Right kidney (tissue), 1 donor: ENCODE data around the gene TSPAN19.

Experiments
- DNase-seq: peaks from one replicate; pipeline ENCODE4 v3.0.0-alpha.2; 2016

The TSPAN19 gene

GRCh38 chr12:85000729-85001128 lies 35.3 kb downstream of the TSPAN19 start:
- DNase-seq = no peak

GRCh38 chr12:84998341-84998740 lies 37.7 kb downstream of the TSPAN19 start:
- DNase-seq = no peak

- DNase-seq = no peak
Observed at GRCh38 chr12:84996759-84997158, 39.3 kb downstream of the TSPAN19 start.

GRCh38 chr12:84995641-84996040 lies 40.4 kb downstream of the TSPAN19 start:
- DNase-seq = no peak

- DNase-seq = no peak
Observed at GRCh38 chr12:84994426-84994825, 41.7 kb downstream of the TSPAN19 start.

GRCh38 chr12:84986586-84986985 lies 49.5 kb downstream of the TSPAN19 start:
- DNase-seq = no peak

- no peak for DNase-seq
Observed at GRCh38 chr12:84986117-84986516, 50.0 kb downstream of the TSPAN19 start.

- no peak for DNase-seq
Observed at GRCh38 chr12:84983289-84983688, 52.8 kb downstream of the TSPAN19 start.

- no peak for DNase-seq
Observed at GRCh38 chr12:84982888-84983287, 53.2 kb downstream of the TSPAN19 start.

- no peak for DNase-seq
Observed at GRCh38 chr12:84978921-84979320, 57.2 kb downstream of the TSPAN19 start.

- DNase-seq = no peak
Observed at GRCh38 chr12:84976133-84976532, 59.9 kb downstream of the TSPAN19 start.

GRCh38 chr12:84974155-84974815 lies 61.8 kb downstream of the TSPAN19 start:
- DNase-seq = no peak

GRCh38 chr12:84973026-84973425 lies 63.1 kb downstream of the TSPAN19 start:
- no peak for DNase-seq

- no peak for DNase-seq
Observed at GRCh38 chr12:84969226-84969625, 66.9 kb downstream of the TSPAN19 start.
